ENCODE measurements around the gene RNU2-63P. TPM values are rescaled to one million over a fixed set of nuclear protein-coding genes. Genes with fewer than 3 reads are reported as not detected.

The RNU2-63P gene
- polyA plus RNA-seq, 1 of the 3 experiments (the other 2 are of a cell fraction): not detected

DNA sequence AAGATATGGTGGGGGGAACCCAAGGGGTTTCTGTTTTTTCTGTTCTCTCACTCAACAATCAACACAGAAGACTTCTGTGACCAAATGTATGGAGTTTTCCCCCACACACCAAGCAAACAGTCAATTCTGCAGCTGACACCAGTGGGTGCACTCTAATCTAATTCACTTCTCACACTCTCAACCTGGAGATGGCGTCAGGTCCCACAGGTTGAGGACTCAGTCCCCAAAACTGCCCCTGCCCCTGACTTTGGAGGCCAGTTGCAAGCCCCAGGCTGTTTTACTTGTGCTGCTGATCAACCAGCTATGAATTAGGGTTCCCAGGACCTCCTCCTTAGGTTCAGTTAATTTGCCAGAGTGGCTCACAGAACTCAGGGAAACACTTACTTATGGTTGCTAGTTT lies 6.2 kb downstream of the RNU2-63P start:
- no CpG with 5 or more reads among the region's 1 CpG for WGBS (ENCODE audit: low lambda C conversion rate)

DNA sequence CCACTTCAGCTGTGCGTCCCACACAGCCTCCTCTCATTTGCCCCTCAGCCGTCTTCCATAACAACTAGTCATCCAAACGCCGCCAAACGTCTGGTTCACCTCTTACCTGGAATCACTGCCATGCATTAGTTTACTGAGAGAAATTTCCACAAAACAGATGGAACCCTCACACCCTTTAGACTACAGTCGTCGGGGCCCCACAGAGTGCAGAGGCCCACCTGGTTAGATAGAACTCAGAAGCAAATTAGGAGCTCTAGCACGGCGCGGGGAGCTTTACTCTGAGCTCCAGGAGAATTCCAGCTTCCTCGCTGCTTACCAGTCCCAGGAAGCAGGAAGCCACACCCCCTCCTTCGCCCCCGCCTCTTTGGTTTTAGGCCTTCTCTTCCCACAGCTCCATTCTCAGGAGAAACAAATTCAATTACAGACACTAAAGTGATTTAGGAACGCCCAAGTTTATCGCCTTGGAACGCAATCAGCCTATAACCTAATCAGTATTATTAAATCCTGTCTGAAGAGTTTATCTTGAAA lies 9.4 kb downstream of the RNU2-63P start:
- H3K27ac ChIP-seq (ENCODE audit: low read depth in 2 of 2, low read length in 1 of 2): no peak overlapping the region
- H3F3A ChIP-seq (replicated peaks; ENCODE audit: insufficient read depth): no peaks in the 10 kb centered on the region
- H3K4me1 ChIP-seq (ENCODE audit: control insufficient read depth in 1 of 2, insufficient read depth in 2 of 2, low read depth in 1 of 2, low read length in 1 of 2): no peaks in the 10 kb centered on the region; a peak in 1 of 4 replicates
- H3K4me2 ChIP-seq: no peak overlapping the region
- TF ChIP-seq FOSL2 (IDR thresholded peaks at IDR 0.05; ENCODE audit: borderline replicate concordance, low read depth): no peak
- TF ChIP-seq, protein P1, sequence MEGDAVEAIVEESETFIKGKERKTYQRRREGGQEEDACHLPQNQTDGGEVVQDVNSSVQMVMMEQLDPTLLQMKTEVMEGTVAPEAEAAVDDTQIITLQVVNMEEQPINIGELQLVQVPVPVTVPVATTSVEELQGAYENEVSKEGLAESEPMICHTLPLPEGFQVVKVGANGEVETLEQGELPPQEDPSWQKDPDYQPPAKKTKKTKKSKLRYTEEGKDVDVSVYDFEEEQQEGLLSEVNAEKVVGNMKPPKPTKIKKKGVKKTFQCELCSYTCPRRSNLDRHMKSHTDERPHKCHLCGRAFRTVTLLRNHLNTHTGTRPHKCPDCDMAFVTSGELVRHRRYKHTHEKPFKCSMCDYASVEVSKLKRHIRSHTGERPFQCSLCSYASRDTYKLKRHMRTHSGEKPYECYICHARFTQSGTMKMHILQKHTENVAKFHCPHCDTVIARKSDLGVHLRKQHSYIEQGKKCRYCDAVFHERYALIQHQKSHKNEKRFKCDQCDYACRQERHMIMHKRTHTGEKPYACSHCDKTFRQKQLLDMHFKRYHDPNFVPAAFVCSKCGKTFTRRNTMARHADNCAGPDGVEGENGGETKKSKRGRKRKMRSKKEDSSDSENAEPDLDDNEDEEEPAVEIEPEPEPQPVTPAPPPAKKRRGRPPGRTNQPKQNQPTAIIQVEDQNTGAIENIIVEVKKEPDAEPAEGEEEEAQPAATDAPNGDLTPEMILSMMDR (IDR thresholded peaks at IDR 0.05): no peak
- TF ChIP-seq TAF1 (IDR thresholded peaks at IDR 0.05; ENCODE audit: borderline replicate concordance, low read depth, low read length): no peak
- ChIA-PET POLR2A (interaction anchor here (1.1 kb wide), 1 partner anchor 10 kb away, joined by 3 read pairs; the partner anchor contains the start of gene RNU2-63P), CTCF (no interaction called here)
- DNase-seq: no peak
- WGBS (ENCODE audit: low lambda C conversion rate): 92% methylated on average over 16 of the region's 16 CpGs
- no peak overlapping the region for H2AFZ ChIP-seq (ENCODE audit: low read depth)
- H3K9me3 ChIP-seq: no peaks in the 10 kb centered on the region
- H3K79me2 ChIP-seq (ENCODE audit: insufficient read depth): no peaks in the 10 kb centered on the region
- H3K36me3 ChIP-seq (replicated peaks in 1 of 2; ENCODE audit: control insufficient read depth in 1 of 2, insufficient read depth in 2 of 2, low read length in 1 of 2): no peaks in the 10 kb centered on the region
- H3K9ac ChIP-seq: no peak overlapping the region
- H3K27me3 ChIP-seq (ENCODE audit: insufficient read depth): no peaks in the 10 kb centered on the region
- no peak overlapping the region for H3K4me3 ChIP-seq (ENCODE audit: low read depth in 2 of 2, low read length in 1 of 2)
- no peaks in the 10 kb centered on the region for H3K9me2 ChIP-seq
- H4K20me1 ChIP-seq (ENCODE audit: insufficient read depth): no peaks in the 10 kb centered on the region

More for the DNA sequence above, 6.2 kb downstream of the RNU2-63P start:
- POLR2A ChIA-PET: no interaction called here
- Histone ChIP-seq H3F3A (replicated peaks; ENCODE audit: insufficient read depth) (no peaks in the 10 kb centered on the region), H3K27me3 (ENCODE audit: insufficient read depth) (no peaks in the 10 kb centered on the region), H3K36me3 (replicated peaks in 1 of 2; ENCODE audit: control insufficient read depth in 1 of 2, insufficient read depth in 2 of 2, low read length in 1 of 2) (no peaks in the 10 kb centered on the region), H3K9me3 (no peaks in the 10 kb centered on the region), H3K9ac (no peak overlapping the region), H3K79me2 (ENCODE audit: insufficient read depth) (no peaks in the 10 kb centered on the region), H3K9me2 (no peaks in the 10 kb centered on the region), H3K4me3 (ENCODE audit: low read depth in 2 of 2, low read length in 1 of 2) (no peak overlapping the region), H3K4me2 (no peak overlapping the region), H3K27ac (ENCODE audit: low read depth in 2 of 2, low read length in 1 of 2) (no peak overlapping the region), H3K4me1 (ENCODE audit: control insufficient read depth in 1 of 2, insufficient read depth in 2 of 2, low read depth in 1 of 2, low read length in 1 of 2) (no peaks in the 10 kb centered on the region; a peak in 1 of 4 replicates), H4K20me1 (ENCODE audit: insufficient read depth) (no peaks in the 10 kb centered on the region), H2AFZ (ENCODE audit: low read depth) (no peak overlapping the region)
- CTCF ChIA-PET: interaction anchor here (1.0 to 1.8 kb wide), 2 partner anchors 8 to 10 kb away, joined by 3 to 16 read pairs; no protein-coding TSS in a partner anchor
- DNase-seq: no peak
- TF ChIP-seq RAD21 (IDR thresholded peaks at IDR 0.05; ENCODE audit: low read length): no peak
- TF ChIP-seq GABPA (IDR thresholded peaks at IDR 0.05; ENCODE audit: low read depth): no peak

DNA sequence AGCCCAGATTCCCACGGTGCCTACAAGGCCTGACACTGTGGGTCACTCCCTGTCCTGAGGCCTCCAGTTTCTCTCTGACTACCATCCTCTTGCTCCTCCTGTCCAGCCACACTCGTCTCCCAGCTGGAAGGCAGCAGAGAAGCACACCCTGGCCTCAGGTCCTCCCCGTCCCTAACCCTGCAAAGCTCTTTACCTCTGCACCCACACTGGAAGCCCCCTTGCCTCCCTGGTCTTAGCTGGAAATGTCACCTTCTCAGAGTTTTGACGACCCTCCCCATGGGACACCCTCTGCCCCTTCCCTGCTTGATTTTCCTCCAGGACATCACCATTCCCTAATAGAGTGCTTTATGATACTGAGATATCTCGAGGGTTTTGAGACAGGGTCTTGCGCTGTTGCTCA lies 10.6 kb downstream of the RNU2-63P start:
- H4K20me1 ChIP-seq (ENCODE audit: insufficient read depth): no peaks in the 10 kb centered on the region
- ChIA-PET POLR2A (interaction anchor here (1.1 kb wide), 1 partner anchor 11 kb away, joined by 3 read pairs; the partner anchor contains the start of gene RNU2-63P), CTCF (interaction anchor here (1.0 kb wide), 1 partner anchor 33 kb away, joined by 4 read pairs; no protein-coding TSS in a partner anchor)
- no peak overlapping the region for H3K4me3 ChIP-seq (ENCODE audit: low read depth in 2 of 2, low read length in 1 of 2)
- no peaks in the 10 kb centered on the region for H3K9me3 ChIP-seq
- H3K36me3 ChIP-seq (replicated peaks in 1 of 2; ENCODE audit: control insufficient read depth in 1 of 2, insufficient read depth in 2 of 2, low read length in 1 of 2): no peaks in the 10 kb centered on the region
- no peak overlapping the region for H3K9ac ChIP-seq
- no peaks in the 10 kb centered on the region for H3K9me2 ChIP-seq
- no peaks in the 10 kb centered on the region for H3K79me2 ChIP-seq (ENCODE audit: insufficient read depth)
- H3K4me2 ChIP-seq: no peak overlapping the region
- H2AFZ ChIP-seq (ENCODE audit: low read depth): no peak overlapping the region
- no peak overlapping the region for H3K27ac ChIP-seq (ENCODE audit: low read depth in 2 of 2, low read length in 1 of 2)
- H3K27me3 ChIP-seq (ENCODE audit: insufficient read depth): no peaks in the 10 kb centered on the region
- DNase-seq: no peak
- no peaks in the 10 kb centered on the region; a peak in 1 of 4 replicates for H3K4me1 ChIP-seq (ENCODE audit: control insufficient read depth in 1 of 2, insufficient read depth in 2 of 2, low read depth in 1 of 2, low read length in 1 of 2)
- H3F3A ChIP-seq (replicated peaks; ENCODE audit: insufficient read depth): no peaks in the 10 kb centered on the region
- TF ChIP-seq, protein P2, sequence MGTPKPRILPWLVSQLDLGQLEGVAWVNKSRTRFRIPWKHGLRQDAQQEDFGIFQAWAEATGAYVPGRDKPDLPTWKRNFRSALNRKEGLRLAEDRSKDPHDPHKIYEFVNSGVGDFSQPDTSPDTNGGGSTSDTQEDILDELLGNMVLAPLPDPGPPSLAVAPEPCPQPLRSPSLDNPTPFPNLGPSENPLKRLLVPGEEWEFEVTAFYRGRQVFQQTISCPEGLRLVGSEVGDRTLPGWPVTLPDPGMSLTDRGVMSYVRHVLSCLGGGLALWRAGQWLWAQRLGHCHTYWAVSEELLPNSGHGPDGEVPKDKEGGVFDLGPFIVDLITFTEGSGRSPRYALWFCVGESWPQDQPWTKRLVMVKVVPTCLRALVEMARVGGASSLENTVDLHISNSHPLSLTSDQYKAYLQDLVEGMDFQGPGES (IDR thresholded peaks at IDR 0.05; ENCODE audit: low read depth, low read length): no peak
- no peak for TF ChIP-seq GATA2 (CRISPR knock-in tag; IDR thresholded peaks at IDR 0.05)
- no peak for TF ChIP-seq TEAD4 (IDR thresholded peaks at IDR 0.05; ENCODE audit: borderline replicate concordance, insufficient read depth)
- no peak for TF ChIP-seq FOXM1 (IDR thresholded peaks at IDR 0.05; ENCODE audit: low read depth)
- no peak for TF ChIP-seq ELF1 (IDR thresholded peaks at IDR 0.05)
- TF ChIP-seq FOXJ3 (CRISPR knock-in tag; IDR thresholded peaks at IDR 0.05): no peak
- no peak for TF ChIP-seq NFIC (IDR thresholded peaks at IDR 0.05; ENCODE audit: borderline replicate concordance)
- no peak for TF ChIP-seq SMC3 (IDR thresholded peaks at IDR 0.05; ENCODE audit: low read depth, low read length)
- no peak for TF ChIP-seq GABPA (IDR thresholded peaks at IDR 0.05; ENCODE audit: low read depth)
- no peak for TF ChIP-seq RFX5 (IDR thresholded peaks at IDR 0.05; ENCODE audit: low read length)
- WGBS (ENCODE audit: low lambda C conversion rate): 75% methylated on average over 6 of the region's 6 CpGs

Data from SK-N-SH (cell line).